ENCODE measurements around the gene BMPER. TPM values are rescaled to one million over a fixed set of nuclear protein-coding genes. Genes with fewer than 3 reads are reported as not detected.

The BMPER gene
- polyA plus RNA-seq, 1 experiment: 8.8 TPM

DNA sequence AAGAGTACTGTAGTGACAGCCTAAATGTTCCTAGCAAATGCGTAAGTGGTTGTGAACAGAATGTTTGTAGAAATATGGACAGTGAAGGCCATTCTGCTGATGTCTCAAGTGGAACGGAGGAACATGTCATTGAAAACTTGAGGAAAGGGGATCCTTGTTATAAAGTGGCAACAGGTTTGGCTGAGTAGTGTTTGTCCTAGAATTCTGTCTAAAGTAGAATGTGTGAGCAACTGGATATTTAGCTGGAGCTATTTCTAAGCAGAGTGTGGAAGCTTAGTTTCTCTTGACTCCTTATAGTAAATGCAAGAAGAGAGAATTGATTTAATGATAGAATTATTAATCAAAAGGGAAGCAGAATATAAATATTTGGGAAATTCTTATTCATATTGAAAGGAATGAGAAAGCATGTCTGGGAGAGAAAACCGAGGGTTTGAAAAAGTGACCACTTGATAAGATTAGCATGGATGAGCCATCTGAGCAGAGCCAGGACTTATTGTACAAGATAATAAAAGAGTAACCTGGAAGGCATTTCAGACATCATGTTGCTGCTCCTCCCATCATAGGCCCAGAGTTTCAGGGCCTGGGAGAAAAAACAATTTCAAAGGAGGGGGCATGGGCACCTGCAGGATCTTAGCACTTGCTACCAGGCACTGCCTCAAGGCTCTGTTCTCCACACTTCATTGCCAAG is 276.1 kb downstream of the BMPER start:
- Histone ChIP-seq H3K27me3 (ENCODE audit: control insufficient read depth, insufficient read depth, low read length) (no peaks in the 10 kb centered on the region), H3K36me3 (ENCODE audit: control insufficient read depth, insufficient read depth, low read length) (no peaks in the 10 kb centered on the region), H3K4me3 (ENCODE audit: low read depth, low read length) (no peak overlapping the region)
- POLR2A ChIA-PET: interaction anchor here (0.6 kb wide), 1 partner anchor 174 kb away, joined by 3 read pairs; no protein-coding TSS in a partner anchor
- no peak for DNase-seq (ENCODE audit: low read depth)
- TF ChIP-seq, protein P1, sequence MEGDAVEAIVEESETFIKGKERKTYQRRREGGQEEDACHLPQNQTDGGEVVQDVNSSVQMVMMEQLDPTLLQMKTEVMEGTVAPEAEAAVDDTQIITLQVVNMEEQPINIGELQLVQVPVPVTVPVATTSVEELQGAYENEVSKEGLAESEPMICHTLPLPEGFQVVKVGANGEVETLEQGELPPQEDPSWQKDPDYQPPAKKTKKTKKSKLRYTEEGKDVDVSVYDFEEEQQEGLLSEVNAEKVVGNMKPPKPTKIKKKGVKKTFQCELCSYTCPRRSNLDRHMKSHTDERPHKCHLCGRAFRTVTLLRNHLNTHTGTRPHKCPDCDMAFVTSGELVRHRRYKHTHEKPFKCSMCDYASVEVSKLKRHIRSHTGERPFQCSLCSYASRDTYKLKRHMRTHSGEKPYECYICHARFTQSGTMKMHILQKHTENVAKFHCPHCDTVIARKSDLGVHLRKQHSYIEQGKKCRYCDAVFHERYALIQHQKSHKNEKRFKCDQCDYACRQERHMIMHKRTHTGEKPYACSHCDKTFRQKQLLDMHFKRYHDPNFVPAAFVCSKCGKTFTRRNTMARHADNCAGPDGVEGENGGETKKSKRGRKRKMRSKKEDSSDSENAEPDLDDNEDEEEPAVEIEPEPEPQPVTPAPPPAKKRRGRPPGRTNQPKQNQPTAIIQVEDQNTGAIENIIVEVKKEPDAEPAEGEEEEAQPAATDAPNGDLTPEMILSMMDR (IDR thresholded peaks at IDR 0.05; ENCODE audit: insufficient read depth, low read depth, low read length): no peak
- CTCF ChIA-PET: no interaction called here

DNA sequence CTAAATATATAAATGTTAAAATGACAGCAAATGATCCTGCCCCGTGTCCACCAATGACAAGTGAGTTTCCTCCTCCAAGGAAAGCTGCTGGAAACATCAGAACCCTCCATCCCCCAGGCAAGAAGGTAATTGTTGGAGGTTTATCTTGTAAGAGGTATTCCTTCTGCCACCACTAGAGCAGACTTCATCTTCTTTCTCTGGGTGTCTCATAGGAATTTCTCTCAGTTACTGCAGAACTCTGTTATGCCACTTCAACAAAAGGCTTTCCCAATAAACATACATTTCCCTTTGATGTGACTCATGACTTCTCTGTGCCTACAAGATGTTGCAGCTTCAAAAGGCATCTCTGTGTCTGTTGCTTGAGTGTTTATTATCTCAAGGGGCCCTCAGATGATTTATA is 279.1 kb downstream of the BMPER start:
- TF ChIP-seq, protein P1 (IDR thresholded peaks at IDR 0.05; ENCODE audit: insufficient read depth, low read depth, low read length): peak; percentile 15; the same call in 1 of the 2 replicates
- Histone ChIP-seq H3K27me3 (ENCODE audit: control insufficient read depth, insufficient read depth, low read length) (no peaks in the 10 kb centered on the region), H3K4me3 (ENCODE audit: low read depth, low read length) (no peak overlapping the region), H3K36me3 (ENCODE audit: control insufficient read depth, insufficient read depth, low read length) (no peaks in the 10 kb centered on the region)
- no peak for DNase-seq (ENCODE audit: low read depth)
- CTCF ChIA-PET: interaction anchor here (1.0 to 1.2 kb wide), 4 partner anchors 9 to 136 kb away, joined by 3 to 4 read pairs (median 3); no protein-coding TSS in a partner anchor
- POLR2A ChIA-PET: no interaction called here

DNA sequence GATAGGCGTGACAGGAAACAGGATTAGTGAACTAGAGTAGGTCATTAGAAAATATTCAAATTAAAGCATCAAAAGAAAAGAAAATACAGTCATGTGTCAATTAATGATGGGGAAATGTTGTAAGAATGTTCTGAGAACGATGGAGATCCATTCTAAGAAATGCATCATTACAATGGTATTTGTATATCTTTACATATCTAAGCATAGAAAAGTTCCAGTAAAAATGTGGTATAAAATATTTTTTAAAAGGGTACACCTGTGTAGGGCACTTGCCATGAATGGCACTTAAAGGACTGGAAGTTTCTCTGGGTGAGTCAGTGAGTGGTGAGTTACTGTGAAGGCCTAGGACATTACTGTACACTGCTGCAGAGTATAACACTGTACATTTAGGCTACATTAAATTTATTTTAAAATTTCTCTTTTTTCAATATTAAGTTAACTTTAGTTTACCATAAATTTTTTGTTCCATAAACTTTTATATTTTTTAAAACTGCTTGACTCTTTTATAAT is 282.5 kb downstream of the BMPER start:
- CTCF ChIA-PET: interaction anchor here (0.6 to 1.2 kb wide), 2 partner anchors 22 to 821 kb away, joined by 3 read pairs; no protein-coding TSS in a partner anchor
- H3K27me3 ChIP-seq (ENCODE audit: control insufficient read depth, insufficient read depth, low read length): no peaks in the 10 kb centered on the region
- TF ChIP-seq, protein P1 (IDR thresholded peaks at IDR 0.05; ENCODE audit: insufficient read depth, low read depth, low read length): no peak
- no peaks in the 10 kb centered on the region for H3K36me3 ChIP-seq (ENCODE audit: control insufficient read depth, insufficient read depth, low read length)
- POLR2A ChIA-PET: no interaction called here
- DNase-seq (ENCODE audit: low read depth): no peak
- H3K4me3 ChIP-seq (ENCODE audit: low read depth, low read length): no peak overlapping the region

DNA sequence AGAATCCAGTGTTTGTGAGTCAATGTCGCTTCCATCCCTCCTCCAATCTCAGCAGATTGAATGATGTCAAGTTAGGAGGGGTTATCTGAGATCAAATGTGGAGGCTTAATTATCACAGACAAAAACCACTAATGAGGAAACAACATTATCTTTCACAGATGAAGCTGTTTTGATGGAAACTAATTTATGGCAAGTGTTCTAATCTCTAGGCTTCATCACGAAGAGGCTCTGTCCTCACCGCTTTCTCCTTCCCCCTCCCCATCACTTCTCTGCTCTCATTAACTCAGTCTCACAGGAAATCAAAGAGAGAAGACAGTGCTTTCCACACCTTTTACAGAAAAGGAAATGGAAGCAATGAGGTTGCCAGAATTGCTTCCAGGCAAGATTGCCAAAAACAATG is 283.7 kb downstream of the BMPER start:
- no peaks in the 10 kb centered on the region for H3K36me3 ChIP-seq (ENCODE audit: control insufficient read depth, insufficient read depth, low read length)
- no peaks in the 10 kb centered on the region for H3K27me3 ChIP-seq (ENCODE audit: control insufficient read depth, insufficient read depth, low read length)
- TF ChIP-seq, protein P1 (IDR thresholded peaks at IDR 0.05; ENCODE audit: insufficient read depth, low read depth, low read length): no peak
- no peak overlapping the region for H3K4me3 ChIP-seq (ENCODE audit: low read depth, low read length)
- DNase-seq (ENCODE audit: low read depth): no peak
- CTCF ChIA-PET: no interaction called here
- POLR2A ChIA-PET: no interaction called here

DNA sequence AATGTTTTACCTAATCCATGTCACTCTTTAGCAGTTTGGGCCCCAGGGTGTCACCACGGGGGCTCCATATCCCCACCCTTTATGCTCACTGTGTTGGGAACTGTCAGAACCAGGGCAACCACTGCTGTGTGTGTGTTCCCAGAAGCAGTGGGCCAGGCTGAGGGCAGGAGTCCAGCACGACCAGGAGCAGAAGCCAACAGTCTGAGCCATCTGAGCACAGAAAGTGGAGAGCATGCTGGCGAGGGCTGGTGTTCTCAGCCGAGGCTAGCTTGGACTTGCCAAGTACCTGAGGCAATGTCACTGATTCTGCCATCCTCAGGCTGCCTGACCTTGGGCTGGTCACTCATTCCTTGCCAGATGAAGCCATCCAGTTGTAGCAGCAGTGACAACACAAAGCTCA is 285.0 kb downstream of the BMPER start:
- Histone ChIP-seq H3K36me3 (ENCODE audit: control insufficient read depth, insufficient read depth, low read length) (no peaks in the 10 kb centered on the region), H3K4me3 (ENCODE audit: low read depth, low read length) (no peak overlapping the region), H3K27me3 (ENCODE audit: control insufficient read depth, insufficient read depth, low read length) (no peaks in the 10 kb centered on the region)
- TF ChIP-seq, protein P1 (IDR thresholded peaks at IDR 0.05; ENCODE audit: insufficient read depth, low read depth, low read length): no peak
- CTCF ChIA-PET: interaction anchor here (1.2 kb wide), 1 partner anchor 27 kb away, joined by 3 read pairs; no protein-coding TSS in a partner anchor
- no peak for DNase-seq (ENCODE audit: low read depth)
- POLR2A ChIA-PET: no interaction called here
